DMS79 (cell line): Measurements from ENCODE around the gene ANKRD16.
"Not testable (repeated sequence)": the region's sequence is repeated elsewhere in the genome, so short reads cannot be mapped to it uniquely, and the experiment has no call there.

ENCODE experiments used
- DNase-seq: peaks from one replicate; lab custom pipeline; 2025; lab: John Stamatoyannopoulos, UW

Gene ANKRD16

DNA sequence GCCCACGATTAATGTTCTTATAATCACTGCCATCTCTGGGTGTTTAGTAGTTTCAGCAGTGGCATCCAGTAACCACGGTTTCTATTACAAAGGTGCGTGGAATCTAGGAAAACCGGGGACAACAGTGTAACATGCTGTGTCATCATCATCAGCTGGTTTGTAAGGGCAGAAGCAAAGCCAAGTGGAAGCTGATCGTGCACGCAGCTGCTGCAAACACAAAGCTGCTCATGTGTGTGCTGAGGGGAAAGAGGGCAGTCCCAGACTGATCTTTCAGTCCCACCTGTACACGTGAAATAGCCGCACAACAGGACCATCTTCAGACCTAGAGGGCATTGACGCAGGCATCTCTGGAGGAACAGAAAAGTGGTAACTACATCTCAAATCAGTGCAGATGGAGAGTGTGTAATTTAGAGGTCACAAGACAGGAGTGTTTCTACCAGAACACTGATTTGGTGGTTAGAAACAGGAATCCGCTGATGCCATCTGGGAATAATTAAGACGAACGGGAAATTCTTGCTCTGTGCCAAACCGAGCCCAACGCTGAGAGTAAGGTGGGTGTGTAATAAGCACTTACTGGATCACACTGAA, 13.4 kb downstream of the ANKRD16 start:
- DNase-seq = no peak

DNA sequence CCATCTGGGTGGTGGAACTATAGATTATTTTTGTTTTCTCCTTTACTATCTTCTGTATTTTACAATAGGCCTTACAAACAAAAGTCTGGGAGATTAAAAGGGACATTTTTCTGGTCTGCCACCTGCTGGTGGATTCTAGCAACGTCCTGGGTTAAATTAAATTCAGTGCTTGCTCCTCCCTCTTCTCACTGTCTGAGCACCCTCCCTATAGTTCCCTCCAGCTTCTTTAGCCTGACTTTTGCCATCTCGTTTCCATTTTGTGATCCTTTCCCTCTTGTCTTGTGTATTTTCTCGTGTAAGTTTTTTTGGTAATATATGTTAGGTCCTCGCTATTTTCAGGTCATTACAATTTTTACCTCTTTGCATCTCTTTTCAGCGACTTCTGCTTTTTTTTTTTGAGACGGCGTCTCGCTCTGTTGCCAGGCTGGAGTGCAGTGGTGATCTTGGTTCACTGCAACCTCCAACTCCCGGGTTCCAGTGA, 16.1 kb downstream of the ANKRD16 start:
- DNase-seq = no peak

DNA sequence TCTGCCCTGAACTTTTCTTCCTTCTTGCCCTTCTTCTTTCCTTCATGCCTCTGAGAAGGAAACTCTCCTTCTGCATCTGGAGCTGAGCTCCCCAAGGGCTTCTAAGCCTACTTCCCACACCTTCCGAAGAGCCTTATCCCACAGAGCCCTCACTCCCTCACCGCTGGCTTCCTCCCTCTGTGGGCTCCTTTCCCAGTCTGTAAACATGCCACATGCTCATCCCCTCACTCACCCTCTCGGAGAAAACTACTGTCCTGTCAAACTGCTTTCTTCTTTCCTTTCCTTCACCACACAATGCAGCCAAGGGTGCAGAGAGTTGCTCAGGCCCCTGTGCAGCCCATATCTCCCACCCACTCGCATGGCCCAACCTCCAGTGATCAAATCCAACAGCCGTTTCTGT, 18.1 kb downstream of the ANKRD16 start:
- DNase-seq = no peak

DNA sequence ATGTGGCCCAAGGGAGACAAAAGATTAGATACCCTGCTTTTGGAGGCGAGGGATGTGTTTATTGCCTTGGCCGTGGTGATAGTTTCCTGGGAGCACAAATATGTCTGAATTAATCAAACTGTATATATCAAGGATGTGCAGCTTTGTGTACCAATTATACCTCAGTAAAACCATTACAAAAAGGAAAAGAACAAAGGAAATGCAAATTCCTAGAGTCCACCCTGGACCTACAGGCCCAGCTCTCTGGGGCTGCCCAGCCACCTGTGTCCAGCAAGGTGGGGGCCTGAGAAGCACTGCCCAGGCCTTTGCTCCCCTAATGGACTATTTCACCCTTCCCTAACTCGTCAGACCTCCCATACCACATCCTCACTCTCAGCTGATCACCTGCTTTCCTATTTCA, 20.5 kb downstream of the ANKRD16 start:
- no peak for DNase-seq

DNA sequence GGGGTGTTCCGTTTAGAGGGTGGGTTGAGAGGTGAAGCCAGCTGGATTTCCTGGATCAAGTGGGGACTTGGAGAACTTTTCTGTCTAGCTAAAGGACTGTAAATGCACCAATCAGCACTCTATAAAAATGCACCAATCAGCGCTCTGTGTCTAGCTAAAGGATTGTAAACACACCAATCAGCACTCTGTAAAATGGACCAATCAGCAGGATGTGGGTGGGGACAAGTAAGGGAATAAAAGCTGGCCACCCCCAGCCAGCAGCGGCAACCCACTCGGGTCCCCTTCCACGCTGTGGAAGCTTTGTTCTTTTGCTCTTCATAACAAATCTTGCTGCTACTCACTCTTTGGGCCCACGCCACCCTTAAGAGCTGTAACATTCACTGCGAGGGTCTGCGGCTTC, 21.3 kb downstream of the ANKRD16 start:
- DNase-seq = not testable (repeated sequence)

DNA sequence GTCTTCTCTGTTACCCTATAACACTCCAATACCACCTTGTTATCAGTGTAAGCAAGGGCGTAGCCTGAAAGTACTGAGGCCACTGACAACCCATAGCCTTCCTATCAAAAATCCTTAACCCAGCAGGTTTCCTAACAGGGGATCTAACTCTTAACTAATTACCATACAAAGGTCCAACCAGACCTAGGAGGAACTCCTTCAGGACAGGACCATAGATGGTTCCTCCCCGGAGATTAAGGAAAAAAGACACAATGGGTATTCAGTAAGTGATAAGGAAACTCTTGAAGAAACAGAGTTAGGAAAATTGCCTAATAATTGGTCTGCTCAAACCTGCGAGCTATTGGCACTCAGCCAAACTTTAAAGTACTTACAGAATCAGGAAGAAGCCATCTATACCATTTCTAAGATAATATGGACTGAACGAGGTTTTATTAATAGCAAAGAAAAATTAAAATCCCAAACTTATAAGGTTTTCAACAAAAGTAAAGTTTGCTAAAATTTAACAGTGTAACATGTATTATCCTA, 22.5 kb downstream of the ANKRD16 start:
- DNase-seq = not testable (repeated sequence)

DNA sequence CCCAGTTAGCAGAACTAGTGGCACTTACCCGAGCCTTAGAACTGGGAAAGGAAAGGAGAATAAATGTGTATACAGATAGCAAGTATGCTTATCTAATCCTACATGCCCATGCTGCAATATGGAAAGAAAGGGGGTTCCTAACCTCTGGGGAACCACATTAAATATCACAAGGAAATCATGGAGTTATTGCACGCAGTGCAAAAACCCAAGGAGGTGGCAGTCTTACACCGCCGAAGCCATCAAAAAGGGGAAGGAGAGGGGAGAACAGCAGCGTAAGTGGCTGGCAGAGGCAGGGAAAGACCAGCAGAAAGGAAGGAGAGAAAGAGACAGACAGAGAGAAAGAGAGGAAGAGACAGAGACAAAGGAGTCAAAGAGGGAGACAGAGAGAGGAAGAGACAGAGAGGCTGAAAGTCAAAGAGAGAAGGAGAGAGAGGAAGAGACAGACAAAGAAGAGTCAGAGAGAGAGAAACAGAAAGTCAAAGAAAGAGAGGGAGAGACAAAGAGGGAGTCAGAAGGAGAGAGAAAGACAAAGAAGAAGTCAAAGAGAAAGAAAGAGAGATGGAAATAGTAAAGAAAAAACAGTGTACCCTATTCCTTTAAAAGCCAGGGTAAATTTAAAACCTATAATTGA, 23.1 kb downstream of the ANKRD16 start:
- not testable (repeated sequence) for DNase-seq

DNA sequence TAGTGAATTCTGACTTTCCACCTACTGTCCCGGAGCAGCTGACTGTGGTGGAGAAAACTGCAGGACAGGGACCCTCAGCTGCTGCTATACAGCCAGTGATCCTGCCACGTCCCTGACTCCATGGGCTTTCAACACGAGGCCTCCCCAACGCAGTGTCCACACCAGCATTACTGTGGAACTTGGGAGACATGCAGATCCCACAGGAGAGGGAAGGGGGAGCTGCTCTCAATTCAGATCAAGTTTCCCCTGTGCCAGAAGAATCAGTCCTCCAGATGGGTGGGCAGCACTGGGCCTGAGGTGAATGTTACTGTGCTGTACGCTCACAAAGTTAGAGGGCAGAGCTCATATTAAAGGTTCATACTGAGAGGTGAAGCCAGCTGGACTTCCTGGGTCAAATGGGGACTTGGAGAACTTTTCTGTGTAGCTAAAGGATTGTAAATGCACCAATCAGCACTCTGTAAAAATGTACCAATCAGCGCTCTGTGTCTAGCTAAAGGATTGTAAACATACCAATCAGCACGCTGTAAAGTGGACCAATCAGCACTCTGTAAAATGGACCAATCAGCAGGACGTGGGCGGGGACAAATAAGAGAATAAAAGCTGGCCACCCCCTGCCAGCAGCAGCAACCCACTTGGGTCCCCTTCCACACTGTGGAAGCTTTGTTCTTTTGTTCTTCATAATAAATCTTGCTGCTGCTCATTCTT, 26.6 kb downstream of the ANKRD16 start:
- DNase-seq = not testable (repeated sequence)

DNA sequence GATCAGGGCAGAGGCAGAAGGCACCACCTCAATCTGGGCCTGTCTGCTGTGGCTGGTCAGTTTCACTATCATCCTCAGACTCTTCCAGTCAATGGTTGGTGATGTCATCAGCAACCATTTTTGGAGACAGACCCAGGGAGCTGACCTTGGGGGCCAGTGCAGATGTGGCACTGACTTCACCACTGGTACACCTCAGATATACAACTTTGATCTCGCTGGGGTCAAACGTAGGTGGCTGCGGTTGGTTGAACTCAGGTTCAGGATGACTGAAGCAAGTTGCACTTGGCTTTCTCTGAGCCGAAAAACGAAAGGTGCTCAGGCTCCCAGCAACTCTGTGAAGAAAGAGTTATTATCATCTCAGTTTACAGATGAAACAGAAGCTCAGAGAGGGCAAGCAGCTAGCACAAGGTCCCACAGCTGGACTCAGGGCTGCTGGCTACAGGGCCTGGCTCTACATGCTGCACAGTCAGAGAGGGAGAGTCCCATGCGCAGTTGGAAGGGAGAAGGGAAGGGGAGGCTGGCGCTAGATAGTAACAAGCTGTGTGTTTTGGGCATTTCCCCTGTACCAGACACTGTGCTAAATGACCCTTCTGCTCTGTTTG, 27.2 kb downstream of the ANKRD16 start:
- no peak for DNase-seq

DNA sequence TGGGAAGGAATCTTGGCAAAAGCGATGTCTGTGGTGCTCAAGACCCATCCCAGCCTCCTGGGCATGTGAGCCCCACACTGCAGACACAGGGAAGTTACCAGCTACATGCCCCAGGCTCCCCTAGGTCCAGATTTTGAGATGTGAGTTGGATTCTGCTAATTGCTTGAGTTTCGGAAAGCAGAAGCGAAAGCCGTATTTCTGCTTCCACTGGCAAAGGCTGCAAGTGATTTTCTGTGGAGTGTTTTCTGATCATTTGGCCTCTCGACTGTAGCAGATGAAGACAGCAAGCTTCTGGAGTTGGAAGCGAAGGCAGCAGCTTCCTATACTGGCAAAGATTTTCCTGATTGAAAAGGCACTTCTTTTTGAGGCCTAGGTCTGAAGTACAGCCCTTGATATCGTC, 29.6 kb downstream of the ANKRD16 start:
- no peak for DNase-seq

DNA sequence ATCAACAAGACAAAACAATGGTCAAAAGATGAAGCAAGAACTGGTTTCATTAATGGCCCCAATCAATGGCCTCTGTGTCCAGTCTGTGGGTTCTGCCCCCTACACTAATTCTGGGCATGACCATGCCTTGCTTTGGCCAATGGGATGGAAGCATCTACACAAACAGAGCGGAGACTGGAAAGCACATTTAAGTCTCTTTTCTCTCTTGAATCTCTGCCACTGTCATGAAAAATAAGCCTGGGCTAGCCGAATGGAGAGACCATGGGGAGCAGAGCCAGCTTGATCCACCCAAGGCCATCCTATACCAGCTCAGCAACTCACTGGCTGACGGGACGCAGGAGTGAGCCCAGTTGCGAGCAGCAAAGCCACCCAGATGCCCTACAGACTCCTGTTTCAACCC, 30.9 kb downstream of the ANKRD16 start:
- no peak for DNase-seq

DNA sequence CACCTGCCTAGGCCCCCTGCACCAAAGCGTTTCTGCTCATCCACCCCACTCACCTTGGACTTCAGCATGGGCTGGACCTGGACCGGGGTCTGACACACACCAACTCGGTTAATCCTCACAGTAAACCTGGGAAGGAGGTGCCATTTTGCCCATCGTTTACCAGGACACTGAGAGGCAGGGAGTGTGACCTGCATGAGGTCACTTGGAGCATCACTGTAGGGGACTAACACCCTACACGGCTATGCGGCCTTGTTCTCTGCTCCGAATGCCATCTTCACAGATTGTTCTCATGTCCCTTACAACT, 33.0 kb downstream of the ANKRD16 start:
- DNase-seq = no peak

DNA sequence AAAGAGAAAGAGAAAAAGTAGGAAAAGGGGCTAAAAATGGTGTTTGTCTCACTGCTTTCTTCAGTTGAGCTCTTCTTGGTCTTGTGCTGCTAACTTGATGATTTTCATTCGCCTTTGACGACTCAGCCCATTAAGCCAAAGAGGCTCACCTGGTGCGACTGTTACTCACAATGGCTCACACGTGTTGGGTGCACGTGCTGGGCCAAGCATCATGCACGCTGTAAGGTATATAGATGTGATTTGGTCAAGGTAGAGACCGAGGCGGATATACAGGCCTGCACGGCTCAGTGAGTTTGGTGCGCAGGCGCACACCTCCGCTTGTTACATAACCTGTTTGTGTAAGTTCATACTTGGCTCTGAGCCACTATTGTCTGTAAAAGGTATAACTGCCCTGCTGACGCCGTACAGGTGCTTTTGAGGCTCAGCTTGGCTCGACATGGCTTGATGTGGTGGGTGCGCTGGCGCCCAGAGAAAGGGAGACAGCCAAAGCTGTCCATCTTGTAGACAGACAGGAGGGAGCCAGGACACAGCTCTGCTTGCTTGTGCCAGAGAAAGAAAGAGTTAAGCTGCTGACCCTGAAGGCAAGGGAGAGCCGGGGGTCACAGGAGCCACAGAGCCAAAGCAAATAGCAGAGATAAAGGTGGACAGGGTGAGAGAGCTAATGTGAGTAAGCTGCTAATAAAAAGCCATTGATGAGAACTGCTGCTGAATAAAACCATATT, 33.6 kb downstream of the ANKRD16 start:
- no peak for DNase-seq

DNA sequence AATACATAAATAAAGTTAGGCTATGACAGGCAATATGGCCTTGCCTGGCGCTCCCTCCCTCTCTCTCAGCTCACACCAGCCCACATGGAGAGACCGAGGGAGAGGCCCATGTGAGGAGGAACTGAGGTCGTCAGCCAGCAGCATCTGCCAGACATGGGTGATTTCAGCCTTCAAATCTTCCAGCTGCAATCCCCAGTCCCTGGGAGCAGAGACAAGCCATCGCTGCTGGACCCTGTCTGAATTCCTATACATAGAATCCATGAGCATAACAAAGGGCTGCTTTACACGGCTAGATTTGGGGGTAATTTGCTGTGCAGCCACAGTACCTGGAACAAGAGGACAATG, 35.6 kb downstream of the ANKRD16 start:
- no peak for DNase-seq

DNA sequence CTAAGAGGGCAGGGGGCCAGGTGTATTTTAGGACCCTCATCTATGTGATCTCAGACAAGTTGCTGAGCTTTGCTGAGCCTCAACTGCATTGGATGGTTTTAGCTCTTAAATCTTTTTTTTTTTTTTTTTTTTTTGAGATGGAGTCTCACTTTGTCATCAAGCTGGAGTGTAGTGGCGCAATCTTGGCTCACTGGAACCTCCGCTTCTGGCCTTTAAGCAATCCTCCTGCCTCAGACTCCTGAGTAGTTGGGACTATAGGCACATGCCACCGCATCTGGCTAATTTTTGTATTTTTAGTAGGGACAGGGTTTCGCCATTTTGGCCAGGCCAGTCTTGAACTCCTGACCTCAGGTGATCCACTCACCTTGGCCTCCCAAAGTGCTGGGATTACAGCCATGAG, 43.0 kb downstream of the ANKRD16 start:
- DNase-seq = not testable (repeated sequence)

DNA sequence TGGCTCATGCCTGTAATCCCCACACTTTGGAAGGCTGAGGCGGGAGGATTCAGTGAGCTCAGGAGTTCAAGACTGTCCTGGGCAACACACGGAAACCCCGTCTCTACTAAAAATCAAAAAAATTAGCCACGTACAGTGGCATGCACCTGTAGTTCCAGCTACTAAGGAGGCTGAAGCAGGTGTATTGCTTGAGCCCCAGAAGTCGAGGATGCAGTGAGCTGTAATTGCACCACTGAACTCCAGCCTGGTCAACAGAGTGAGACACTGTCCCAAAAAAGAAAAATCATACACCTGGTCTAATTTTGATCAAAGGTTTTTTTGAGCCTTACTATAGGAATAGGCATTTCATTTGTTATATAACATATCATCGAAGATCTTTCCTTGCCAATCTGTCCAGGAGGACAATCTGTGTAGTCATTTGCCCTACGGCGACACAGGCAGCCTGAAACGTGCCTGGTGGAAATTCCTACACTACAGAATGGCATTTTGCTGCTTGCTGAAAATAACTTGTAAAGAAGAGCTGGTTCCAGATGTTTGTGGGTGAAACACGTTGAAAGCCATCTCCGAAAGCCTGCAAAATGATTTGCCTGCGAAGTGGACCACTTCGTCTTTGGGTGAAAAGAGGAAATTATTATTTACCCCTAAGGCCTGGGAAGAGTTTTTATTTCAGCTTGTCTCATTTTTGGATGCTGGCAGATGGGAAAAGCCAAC, 45.2 kb downstream of the ANKRD16 start:
- no peak for DNase-seq

DNA sequence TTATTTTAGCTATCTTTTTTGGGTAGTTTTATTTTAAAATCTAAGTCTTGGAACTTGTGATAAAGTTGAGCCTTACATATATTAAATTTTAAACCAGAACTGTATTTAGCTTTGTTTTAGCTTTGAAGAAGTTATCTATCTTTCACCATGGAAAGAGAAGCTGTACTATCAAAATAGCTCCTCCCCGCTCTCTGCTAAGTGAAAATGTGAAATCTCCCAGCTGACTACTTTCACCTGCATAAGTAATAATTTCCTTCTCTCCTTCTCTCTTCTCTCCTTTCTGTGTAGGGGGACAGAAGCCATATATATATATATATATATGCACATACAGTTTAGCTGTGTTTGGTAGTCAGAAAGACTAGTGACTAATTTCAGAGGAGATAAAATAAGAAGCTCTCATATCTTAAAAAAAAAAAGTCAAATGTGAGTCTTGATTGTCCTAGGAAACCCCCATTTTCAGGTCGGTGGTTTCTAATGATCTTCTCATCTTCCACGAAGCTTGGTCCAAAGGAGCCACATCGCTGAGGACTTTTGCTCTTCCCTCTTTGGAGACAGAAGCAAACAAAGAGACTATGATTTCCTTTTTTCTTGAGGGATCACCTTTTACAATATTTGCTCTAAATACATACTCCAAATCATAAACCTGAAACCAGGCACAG, 45.9 kb downstream of the ANKRD16 start:
- DNase-seq = no peak

DNA sequence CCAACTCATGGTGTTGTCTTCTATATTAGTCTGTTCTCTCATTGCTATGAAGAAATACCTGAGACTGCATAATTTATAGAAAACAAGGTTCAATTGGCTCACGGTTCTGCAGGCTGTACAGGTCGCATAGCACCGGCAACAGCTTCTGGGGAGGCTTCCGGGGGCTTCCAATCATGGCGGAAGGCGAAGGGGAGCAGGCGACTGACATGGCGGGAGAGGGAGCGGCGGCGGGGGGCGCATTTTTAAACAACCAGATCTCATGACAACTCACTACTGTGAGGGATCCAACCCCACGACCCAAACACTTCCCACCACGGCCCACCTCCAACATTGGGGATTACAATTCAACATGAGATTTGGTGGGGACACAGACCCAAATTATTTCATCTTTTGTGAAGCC, 47.7 kb downstream of the ANKRD16 start:
- DNase-seq = no peak

DNA sequence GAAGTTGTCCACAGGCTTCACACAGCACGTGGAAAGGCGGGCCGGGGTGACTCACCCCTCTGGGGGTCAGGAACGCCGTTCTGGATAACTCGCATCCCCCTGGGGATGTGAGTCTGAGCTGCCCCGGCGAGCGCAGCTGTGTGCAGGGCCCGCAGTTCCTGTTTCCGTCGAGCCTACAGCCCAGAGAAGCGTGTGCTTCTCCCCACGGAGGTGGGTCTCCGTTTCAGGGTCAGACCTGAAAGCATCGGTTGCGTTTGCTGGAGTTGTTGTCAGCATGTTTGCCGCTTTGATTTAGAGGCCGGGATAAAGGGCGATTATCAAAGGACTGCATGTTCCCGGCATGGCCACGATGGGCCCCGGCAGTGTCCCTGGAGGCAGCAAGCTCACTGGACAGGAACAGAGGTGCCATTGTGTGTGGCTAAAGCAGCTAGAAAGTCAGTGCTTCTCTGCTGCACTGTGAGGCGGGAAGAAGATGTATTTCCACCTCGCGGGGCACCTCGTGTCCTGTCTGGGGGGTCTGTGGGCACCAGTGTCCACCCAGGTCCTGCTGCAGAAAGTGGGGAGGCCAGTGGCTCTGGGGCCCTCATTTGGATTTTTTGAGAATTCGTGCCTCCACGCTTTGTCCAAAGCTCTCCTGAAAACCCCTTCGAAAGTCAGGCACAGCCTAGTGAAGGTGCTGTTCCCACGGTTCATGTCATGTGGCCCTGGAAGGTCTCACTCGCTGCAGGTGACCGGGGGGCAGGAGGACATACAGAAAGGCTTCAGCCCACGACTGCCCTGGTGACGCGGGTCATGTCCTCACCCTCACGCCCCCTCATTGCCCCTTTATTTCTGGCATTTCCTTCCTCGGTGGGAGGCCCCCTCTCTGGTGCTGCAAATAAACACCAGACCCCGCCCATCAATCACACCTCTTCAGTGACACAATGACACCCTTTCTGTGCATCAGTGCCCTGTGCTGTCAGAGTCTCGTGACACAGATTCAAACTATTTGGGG, 49.1 kb downstream of the ANKRD16 start:
- DNase-seq = no peak

DNA sequence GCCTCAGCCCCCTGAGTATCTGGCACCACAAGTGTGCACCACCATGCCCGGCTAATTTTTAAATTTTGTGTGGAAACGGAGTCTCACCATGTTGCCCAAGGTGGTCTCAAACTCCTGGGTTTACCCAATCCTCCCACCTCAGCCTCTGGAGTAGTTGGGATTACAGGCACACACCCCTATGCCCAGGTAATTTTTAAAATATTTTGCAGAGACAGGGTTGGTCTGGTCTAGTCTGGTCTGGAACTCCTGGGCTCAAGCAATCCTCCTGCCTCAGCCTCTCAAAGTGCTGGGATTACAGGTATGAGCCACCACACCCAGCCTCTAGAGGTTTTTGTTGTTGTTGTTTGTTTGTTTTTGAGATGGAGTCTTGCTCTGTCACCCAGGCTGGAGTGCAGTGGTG, 53.5 kb downstream of the ANKRD16 start:
- not testable (repeated sequence) for DNase-seq
